Motor neuron (in vitro differentiated cells): ENCODE measurements around the gene OR51I2. TPM values are rescaled to one million over a fixed set of nuclear protein-coding genes. Genes with fewer than 3 reads are reported as not detected.

Experiments used
- ATAC-seq, 8 experiments: fragments of 200-7000 bp; cut with Tn5 transposase; replicated peaks in 6 of 8; 2 replicates each; pipeline ENCODE4 v1.8.0; 2021; ENCODE audit warnings: mild to moderate bottlenecking in 8 of 8, moderate library complexity in 8 of 8
- H3K27ac ChIP-seq, 2 donors: fragments of 250-450 bp; sonication (Bioruptor Pico); 2 replicates each; pipeline ENCODE4 v1.9.0; 2021; ENCODE audit warnings: antibody characterized with exemption in 2 of 2, mild to moderate bottlenecking in 2 of 2, moderate library complexity in 1 of 2
- H3K4me1 ChIP-seq, 2 donors: fragments of 250-450 bp; sonication (Bioruptor Pico); replicated peaks in 1 of 2; 2 replicates each; pipeline ENCODE4 v1.6.1; 2021; ENCODE audit warnings: antibody characterized with exemption in 2 of 2, mild to moderate bottlenecking in 2 of 2, moderate library complexity in 1 of 2
- H3K4me3 ChIP-seq, 5 donors: fragments of 250-450 bp; sonication (Bioruptor Pico); 2 replicates each; pipeline ENCODE4 v1.9.0; 2021; ENCODE audit warnings: antibody characterized with exemption in 5 of 5, mild to moderate bottlenecking in 5 of 5, moderate library complexity in 4 of 5
- WGBS, 10 experiments: fragments of 450-650 bp; shearing (Covaris generic); methylation state at CpG; one replicate each; pipeline ENCODE4 v1.0.0; 2022; 5-methylcytosine and 5-hydroxymethylcytosine counted together
- in situ Hi-C, 9 experiments: fragments of 400-800 bp; cut with MboI; loops; one replicate each; pipeline ENCODE4 v1.15.0; 2021; ENCODE audit warnings: low sequenced_read_pairs in 9 of 9, low pct_unique_long_range_greater_than_20kb in 2 of 9; ENCODE audit not compliant: unreplicated experiment in 9 of 9
- total RNA-seq, 8 experiments: library from RNA; unstranded; fragments of 300-600 nt; gene quantifications; 2 replicates each; pipeline versions ENCODE4 v1.2.3 to v1.2.4, GENCODE V29; 2022

Gene OR51I2
- total RNA-seq, 8 experiments from 2014 or later = 0.11 to 0.47 (median 0.16) TPM; not detected in 2

GRCh38 chr11:5486421-5486820 lies 37.3 kb downstream of the OR51I2 start:
- WGBS, 10 experiments = 24 to 58% (median 48%) methylated on average over 1 to 3 of the region's 3 CpGs; no CpG with 5 or more reads in 4 of the 10 experiments
- Histone ChIP-seq H3K4me1 (no peaks in the 10 kb centered on the region), H3K4me3 (no peak overlapping the region), H3K27ac (no peak overlapping the region)
- in situ Hi-C loops = no loop called here
- no peak for ATAC-seq

- Histone ChIP-seq H3K4me3 (no peak within 1 kb of the TSS), H3K27ac (no peak within 1 kb of the TSS), H3K4me1 (no peaks in the 10 kb centered on the region)
- no peak for ATAC-seq
- in situ Hi-C loops = no loop called here
Measured at GRCh38 chr11:5488385-5488784, 39.3 kb downstream of the OR51I2 start, which contains the start of gene OR52D1. Gene OR52D1 (plus strand): TSS chr11:5488685. CDS start chr11:5488707, 22 bp downstream.

- H3K4me1 ChIP-seq = no peaks in the 10 kb centered on the region
- no peak for ATAC-seq
- no peak overlapping the region for H3K4me3 ChIP-seq
- H3K27ac ChIP-seq = no peak overlapping the region
- WGBS, 10 experiments = 40 to 100% (median 91%) methylated on average over 1 to 4 of the region's 4 CpGs; no CpG with 5 or more reads in 4 of the 10 experiments
- in situ Hi-C loops = no loop called here
Measured at GRCh38 chr11:5488798-5489399, 39.8 kb downstream of the OR51I2 start.

- in situ Hi-C loops = no loop called here
- Histone ChIP-seq H3K27ac (no peak overlapping the region), H3K4me1 (no peaks in the 10 kb centered on the region), H3K4me3 (no peak overlapping the region)
- no peak for ATAC-seq
- WGBS, 10 experiments = 0 to 100% (median 41%) methylated on average over 1 to 5 of the region's 5 CpGs
Measured at GRCh38 chr11:5489576-5490357, 40.6 kb downstream of the OR51I2 start.

GRCh38 chr11:5499671-5500070 lies 50.5 kb downstream of the OR51I2 start:
- Histone ChIP-seq H3K4me1 (no peaks in the 10 kb centered on the region), H3K4me3 (no peak overlapping the region), H3K27ac (no peak overlapping the region)
- no peak for ATAC-seq
- 17 to 89% (median 65%) methylated on average over 1 to 2 of the region's 2 CpGs; no CpG with 5 or more reads in 2 of the 10 experiments for WGBS, 10 experiments
- in situ Hi-C loops = no loop called here

GRCh38 chr11:5500393-5500801 lies 51.3 kb downstream of the OR51I2 start:
- ATAC-seq = no peak
- Histone ChIP-seq H3K4me1 (no peaks in the 10 kb centered on the region), H3K4me3 (no peak overlapping the region), H3K27ac (no peak overlapping the region)
- in situ Hi-C loops = no loop called here
- WGBS, 10 experiments = 49 to 93% (median 60%) methylated on average over 2 to 6 of the region's 6 CpGs; no CpG with 5 or more reads in 3 of the 10 experiments

GRCh38 chr11:5504403-5504921 lies 55.3 kb downstream of the OR51I2 start:
- ATAC-seq = no peak
- Histone ChIP-seq H3K27ac (no peak overlapping the region), H3K4me3 (no peak overlapping the region), H3K4me1 (no peaks in the 10 kb centered on the region)
- WGBS, 10 experiments = 17 to 100% (median 66%) methylated on average over 1 to 2 of the region's 2 CpGs; no CpG with 5 or more reads in 3 of the 10 experiments
- in situ Hi-C loops = no loop called here

- Histone ChIP-seq H3K4me1 (no peaks in the 10 kb centered on the region), H3K27ac (no peak overlapping the region), H3K4me3 (no peak overlapping the region)
- WGBS, 10 experiments = 55 to 93% (median 80%) methylated on average over 1 to 9 of the region's 9 CpGs; no CpG with 5 or more reads in 1 of the 10 experiments
- no peak for ATAC-seq
- in situ Hi-C loops = no loop called here
Measured at GRCh38 chr11:5505363-5506048, 56.4 kb downstream of the OR51I2 start.

Other genes with a start within 250 kb of the OR51I2 start
- under 1 TPM in 3 of 8 experiments, not detected in 5; 0.37 to 0.85 (median 0.46) TPM for gene OR51V1, start 248.6 kb upstream of the OR51I2 start, total RNA-seq
- gene HBB, start 222.3 kb upstream of the OR51I2 start, total RNA-seq = under 1 TPM in 1 of 8 experiments, not detected in 7; 0.71 TPM
- gene HBD, start 214.8 kb upstream of the OR51I2 start, total RNA-seq = under 1 TPM in 1 of 8 experiments, not detected in 7; 0.46 TPM
- gene HBG1, start 199.5 kb upstream of the OR51I2 start, total RNA-seq = under 1 TPM in 1 of 8 experiments, not detected in 7; 0.25 TPM
- not detected for gene HBG2, start 194.5 kb upstream of the OR51I2 start, total RNA-seq
- gene HBE1, start 179.4 kb upstream of the OR51I2 start, total RNA-seq = under 1 TPM in 1 of 8 experiments, not detected in 7; 0.50 TPM
- under 1 TPM in 3 of 8 experiments, not detected in 5; 0.52 to 0.90 (median 0.61) TPM for gene OR51B4, start 147.4 kb upstream of the OR51I2 start, total RNA-seq
- gene OR51B2, start 125.0 kb upstream of the OR51I2 start, total RNA-seq = under 1 TPM in 2 of 8 experiments, not detected in 6; 0.23 to 0.36 TPM
- gene OR51B5, start 105.8 kb upstream of the OR51I2 start, total RNA-seq = under 1 TPM in 6 of 8 experiments, not detected in 2; 0.25 to 0.92 (median 0.51) TPM
- gene OR51B6, start 97.8 kb upstream of the OR51I2 start, total RNA-seq = under 1 TPM in 4 of 8 experiments, not detected in 4; 0.21 to 0.55 (median 0.32) TPM
- gene OR51M1, start 65.5 kb upstream of the OR51I2 start, total RNA-seq = under 1 TPM in 7 of 8 experiments, not detected in 1; 0.05 to 0.66 (median 0.20) TPM
- gene OR51Q1, start 27.2 kb upstream of the OR51I2 start, total RNA-seq = 1 to 10 TPM in 1 of 8 experiments, under 1 TPM in 4, not detected in 3; 0.11 to 1.2 (median 0.46) TPM
- under 1 TPM in 4 of 8 experiments, not detected in 4; 0.16 to 0.66 (median 0.49) TPM for gene OR51I1, start 7.8 kb upstream of the OR51I2 start, total RNA-seq
- under 1 TPM in 5 of 8 experiments, not detected in 3; 0.22 to 0.57 (median 0.40) TPM for gene OR52D1, start 39.4 kb downstream of the OR51I2 start, total RNA-seq
- gene UBQLN3, start 60.6 kb downstream of the OR51I2 start, total RNA-seq = under 1 TPM in 7 of 8 experiments, not detected in 1; 0.11 to 0.52 (median 0.23) TPM
- gene UBQLNL, start 67.4 kb downstream of the OR51I2 start, total RNA-seq = under 1 TPM; 0.15 to 0.73 (median 0.33) TPM
- gene OR52H1, start 99.2 kb downstream of the OR51I2 start, total RNA-seq = under 1 TPM in 7 of 8 experiments, not detected in 1; 0.17 to 0.87 (median 0.47) TPM
- gene OR52B6, start 131.6 kb downstream of the OR51I2 start, total RNA-seq = 1 to 10 TPM in 2 of 8 experiments, under 1 TPM in 3, not detected in 3; 0.25 to 1.4 (median 0.67) TPM
- gene TRIM6, start 147.3 kb downstream of the OR51I2 start, total RNA-seq = 1 to 10 TPM; 1.2 to 9.0 (median 2.1) TPM
- 1 to 10 TPM in 4 of 8 experiments, under 1 TPM in 4; 0.16 to 9.7 (median 2.2) TPM for gene TRIM34, start 175.7 kb downstream of the OR51I2 start, total RNA-seq
- gene TRIM5, start 235.8 kb downstream of the OR51I2 start, total RNA-seq = 10 to 100 TPM; 13.4 to 60.6 (median 23.7) TPM
- 100 to 1,000 TPM in 4 of 8 experiments, 10 to 100 TPM in 4; 31.4 to 246 (median 75.3) TPM for gene TRIM22, start 240.5 kb downstream of the OR51I2 start, total RNA-seq